MM.1S (cell line): ENCODE data around the gene ISOC2.

Source experiments
- DNase-seq: peaks from one replicate; pipeline ENCODE4 v3.0.0-alpha.2; 2015
- H2AFZ ChIP-seq: fragments of 300-600 bp; sonication (generic); 2 replicates; pipeline ENCODE4 v1.6.0; 2016; ENCODE audit warnings: antibody characterized with exemption, low read length
- H3F3A ChIP-seq: fragments of 300-600 bp; sonication (generic); 2 replicates; pipeline ENCODE4 v1.6.1; 2016; ENCODE audit warnings: mild to moderate bottlenecking, antibody characterized with exemption, low read length, moderate library complexity, mixed read lengths; ENCODE audit not compliant: insufficient read depth
- H3K27ac ChIP-seq: fragments of 300-600 bp; sonication (generic); 2 replicates; pipeline ENCODE4 v1.5.1; 2016; ENCODE audit warnings: mild to moderate bottlenecking, low read length
- H3K27me3 ChIP-seq: fragments of 300-600 bp; sonication (generic); replicated peaks from 2 replicates; pipeline ENCODE4 v1.6.0; 2016; ENCODE audit warnings: low read length; ENCODE audit not compliant: insufficient read depth
- H3K36me3 ChIP-seq: fragments of 300-600 bp; sonication (generic); replicated peaks from 2 replicates; pipeline ENCODE4 v1.6.1; 2016; ENCODE audit warnings: mild to moderate bottlenecking, low read length, mixed read lengths; ENCODE audit not compliant: insufficient read depth
- H3K4me1 ChIP-seq: fragments of 300-600 bp; sonication (generic); 2 replicates; pipeline ENCODE4 v1.6.1; 2016; ENCODE audit warnings: low read length, mixed read lengths
- H3K4me2 ChIP-seq: fragments of 300-600 bp; sonication (generic); 2 replicates; pipeline ENCODE4 v1.6.0; 2016; ENCODE audit warnings: low read depth, low read length
- H3K4me3 ChIP-seq: fragments of 300-600 bp; sonication (generic); 2 replicates; pipeline ENCODE4 v1.5.1; 2016; ENCODE audit warnings: low read length, mixed read lengths
- H3K79me2 ChIP-seq: fragments of 300-600 bp; sonication (generic); 2 replicates; pipeline ENCODE4 v1.6.1; 2016; ENCODE audit warnings: mixed run types, low read length, mixed read lengths
- H3K9ac ChIP-seq: fragments of 300-600 bp; sonication (generic); 2 replicates; pipeline ENCODE4 v1.6.1; 2016; ENCODE audit warnings: low read length, mixed read lengths
- H3K9me2 ChIP-seq: fragments of 300-600 bp; sonication (generic); replicated peaks from 2 replicates; pipeline ENCODE4 v1.6.1; 2016; ENCODE audit warnings: mild to moderate bottlenecking, low read length, mixed read lengths; ENCODE audit not compliant: insufficient read depth
- H3K9me3 ChIP-seq: fragments of 300-600 bp; sonication (generic); replicated peaks from 2 replicates; pipeline ENCODE4 v1.6.1; 2016; ENCODE audit warnings: mild to moderate bottlenecking, low read length, mixed read lengths; ENCODE audit not compliant: insufficient read depth
- H4K20me1 ChIP-seq: fragments of 300-600 bp; sonication (generic); 2 replicates; pipeline ENCODE4 v1.6.1; 2016; ENCODE audit warnings: mild to moderate bottlenecking, low read length, moderate library complexity, mixed read lengths; ENCODE audit not compliant: insufficient read depth
- EZH2 ChIP-seq: fragments of 300-600 bp; sonication (generic); optimal IDR thresholded peaks from 2 replicates; pipeline ENCODE3; 2017; ENCODE audit warnings: low read depth, mild to moderate bottlenecking, antibody characterized with exemption, low read length, mixed read lengths
- EZH2phosphoT487 ChIP-seq: fragments of 300-600 bp; sonication (generic); IDR thresholded peaks from 2 replicates; pipeline ENCODE4 v1.6.1; 2018; ENCODE audit warnings: antibody characterized with exemption, low read length
- TF ChIP-seq, protein P1 (sequence below): fragments of 300-600 bp; sonication (generic); IDR thresholded peaks from 2 replicates; pipeline ENCODE4 v1.5.1; 2016; ENCODE audit warnings: antibody characterized with exemption, low read length, mixed read lengths

The ISOC2 gene

DNA sequence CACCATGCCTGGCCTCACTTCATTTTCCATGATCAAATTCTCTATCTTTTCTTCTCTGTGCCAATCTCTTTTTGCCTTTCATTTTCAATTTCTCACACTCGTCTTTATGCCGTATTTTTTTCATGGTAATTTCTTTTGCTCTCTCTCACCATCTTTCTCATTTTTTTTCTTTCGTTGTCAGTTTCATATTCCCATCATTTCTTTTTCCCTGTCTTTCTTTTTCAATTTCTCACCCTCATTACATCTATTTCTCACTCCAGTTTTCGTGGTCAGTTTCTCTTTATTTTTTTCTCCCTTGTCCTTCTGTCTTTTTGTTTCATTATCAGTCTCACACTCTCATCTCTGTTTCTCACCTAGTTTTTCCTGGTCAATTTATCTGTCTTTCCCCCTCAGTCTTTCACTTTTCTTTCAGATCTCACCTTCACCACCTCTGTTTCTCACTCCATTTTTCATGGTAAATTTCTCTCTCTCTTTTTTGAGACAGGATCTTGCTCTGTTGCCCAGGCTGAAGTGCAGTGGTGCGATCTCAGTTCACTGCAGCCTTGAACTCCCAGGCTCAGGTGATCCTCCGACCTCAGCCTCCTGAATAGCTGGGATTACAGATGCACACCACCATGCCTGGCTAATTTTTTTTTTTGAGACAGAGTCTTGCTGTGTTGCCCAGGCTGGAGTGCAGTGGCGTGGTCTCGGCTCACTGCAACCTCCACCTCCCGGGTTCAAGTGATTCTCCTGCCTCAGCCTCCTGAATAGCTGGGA lies 40.9 kb upstream of the ISOC2 start:
- no peak for TF ChIP-seq EZH2phosphoT487
- no peak for TF ChIP-seq EZH2
- TF ChIP-seq, protein P1, sequence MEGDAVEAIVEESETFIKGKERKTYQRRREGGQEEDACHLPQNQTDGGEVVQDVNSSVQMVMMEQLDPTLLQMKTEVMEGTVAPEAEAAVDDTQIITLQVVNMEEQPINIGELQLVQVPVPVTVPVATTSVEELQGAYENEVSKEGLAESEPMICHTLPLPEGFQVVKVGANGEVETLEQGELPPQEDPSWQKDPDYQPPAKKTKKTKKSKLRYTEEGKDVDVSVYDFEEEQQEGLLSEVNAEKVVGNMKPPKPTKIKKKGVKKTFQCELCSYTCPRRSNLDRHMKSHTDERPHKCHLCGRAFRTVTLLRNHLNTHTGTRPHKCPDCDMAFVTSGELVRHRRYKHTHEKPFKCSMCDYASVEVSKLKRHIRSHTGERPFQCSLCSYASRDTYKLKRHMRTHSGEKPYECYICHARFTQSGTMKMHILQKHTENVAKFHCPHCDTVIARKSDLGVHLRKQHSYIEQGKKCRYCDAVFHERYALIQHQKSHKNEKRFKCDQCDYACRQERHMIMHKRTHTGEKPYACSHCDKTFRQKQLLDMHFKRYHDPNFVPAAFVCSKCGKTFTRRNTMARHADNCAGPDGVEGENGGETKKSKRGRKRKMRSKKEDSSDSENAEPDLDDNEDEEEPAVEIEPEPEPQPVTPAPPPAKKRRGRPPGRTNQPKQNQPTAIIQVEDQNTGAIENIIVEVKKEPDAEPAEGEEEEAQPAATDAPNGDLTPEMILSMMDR, result no peak
- Histone ChIP-seq H3K9me2 (no peaks in the 10 kb centered on the region), H3K79me2 (no peaks in the 10 kb centered on the region), H3K27me3 (peaks cover 85% of the 10 kb centered on the region), H3K4me3 (no peak overlapping the region), H3K9me3 (no peaks in the 10 kb centered on the region), H2AFZ (no peak overlapping the region), H3K4me2 (0 out of 2 replicates have a peak overlapping the region, but pooled peaks have one; percentile 7), H3K4me1 (peaks cover 9% of the 10 kb centered on the region; the same call in 1 of the 2 replicates), H3K27ac (no peak overlapping the region), H3K9ac (no peak overlapping the region), H3K36me3 (no peaks in the 10 kb centered on the region), H4K20me1 (no peaks in the 10 kb centered on the region), H3F3A (no peaks in the 10 kb centered on the region)
- no peak for DNase-seq

DNA sequence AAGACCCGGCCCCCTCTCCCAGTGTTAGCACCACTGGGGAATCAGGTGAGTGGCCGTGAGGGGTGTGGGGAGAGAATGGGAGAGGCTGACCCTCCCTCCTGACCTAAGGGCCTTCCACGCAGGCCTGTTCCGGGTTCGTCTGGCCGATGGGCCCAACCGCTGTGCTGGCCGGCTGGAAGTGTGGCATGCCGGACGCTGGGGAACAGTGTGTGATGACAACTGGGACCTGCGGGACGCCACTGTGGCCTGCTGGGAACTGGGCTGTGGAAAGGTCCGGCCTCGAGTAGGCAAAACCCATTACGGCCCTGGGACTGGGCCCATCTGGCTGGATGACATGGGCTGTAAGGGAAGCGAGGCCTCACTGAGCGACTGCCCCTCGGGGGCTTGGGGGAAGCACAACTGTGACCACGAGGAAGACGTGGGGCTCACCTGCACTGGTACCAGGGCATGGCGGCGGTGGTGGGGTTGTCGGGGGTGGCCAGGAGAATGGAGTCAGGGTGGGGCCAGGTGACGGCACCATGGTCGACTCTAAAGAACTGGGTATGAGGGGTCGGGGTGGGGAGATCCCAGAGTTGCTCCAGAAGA lies 39.0 kb upstream of the ISOC2 start:
- H2AFZ ChIP-seq, result no peak overlapping the region
- no peak overlapping the region for H3K4me3 ChIP-seq
- H3K4me1 ChIP-seq, result peaks cover 9% of the 10 kb centered on the region; the same call in 1 of the 2 replicates
- H4K20me1 ChIP-seq, result no peaks in the 10 kb centered on the region
- TF ChIP-seq EZH2phosphoT487, result no peak
- TF ChIP-seq, protein P1, result no peak
- TF ChIP-seq EZH2, result no peak
- no peaks in the 10 kb centered on the region for H3K79me2 ChIP-seq
- H3K36me3 ChIP-seq, result no peaks in the 10 kb centered on the region
- H3F3A ChIP-seq, result no peaks in the 10 kb centered on the region
- no peak overlapping the region for H3K27ac ChIP-seq
- no peaks in the 10 kb centered on the region for H3K9me2 ChIP-seq
- H3K9ac ChIP-seq, result no peak overlapping the region
- H3K27me3 ChIP-seq, result peaks cover 86% of the 10 kb centered on the region
- no peaks in the 10 kb centered on the region for H3K9me3 ChIP-seq
- DNase-seq, result no peak
- H3K4me2 ChIP-seq, result no peak overlapping the region

DNA sequence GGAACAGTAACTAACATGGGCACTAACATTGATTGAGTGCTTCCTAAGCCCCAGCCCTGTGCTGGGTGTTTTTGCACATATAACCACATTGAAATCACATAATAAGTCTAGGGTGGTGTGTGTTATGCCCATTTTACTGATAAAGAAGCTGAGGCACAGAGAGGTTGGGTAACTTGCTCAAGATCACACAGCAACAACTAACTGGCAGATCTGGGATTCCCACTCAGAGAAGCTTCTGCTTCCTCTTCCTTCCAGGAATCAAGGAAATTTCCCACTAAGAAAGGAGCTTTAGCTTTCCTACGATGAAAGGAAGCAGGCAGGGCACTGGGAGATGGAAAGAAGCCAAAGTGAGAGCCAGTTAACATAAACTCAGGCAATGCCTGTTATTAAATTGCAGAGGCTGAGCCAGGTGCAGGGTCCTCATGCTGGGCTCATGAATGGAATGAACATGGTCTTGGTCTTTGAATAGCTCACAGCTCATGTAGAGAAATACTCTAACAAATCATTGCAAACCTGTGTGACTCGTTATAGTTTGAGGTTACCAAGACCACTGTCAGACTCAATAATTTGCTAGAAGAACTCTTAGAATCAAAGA lies 36.9 kb upstream of the ISOC2 start:
- Histone ChIP-seq H3K4me3 (no peak overlapping the region), H3F3A (no peaks in the 10 kb centered on the region), H3K36me3 (no peaks in the 10 kb centered on the region), H2AFZ (no peak overlapping the region), H3K9me3 (no peaks in the 10 kb centered on the region), H3K79me2 (no peaks in the 10 kb centered on the region), H3K27ac (no peak overlapping the region), H3K4me2 (no peak overlapping the region), H3K4me1 (peaks cover 6% of the 10 kb centered on the region; the same call in 1 of the 2 replicates), H4K20me1 (no peaks in the 10 kb centered on the region), H3K9me2 (no peaks in the 10 kb centered on the region), H3K9ac (no peak overlapping the region), H3K27me3 (peaks cover 94% of the 10 kb centered on the region)
- TF ChIP-seq EZH2phosphoT487 (no peak), EZH2 (no peak)
- TF ChIP-seq, protein P1, result no peak
- no peak for DNase-seq
